Stimulated activated CD8-positive, alpha-beta memory T cell treated with anti-CD3 and anti-CD28 coated beads, Interleukin-15, amount 100 ng/mL, for 48 hours (primary cell): ENCODE measurements around the gene B4GALT5.

Source experiments
- DNase-seq, 2 donors: peaks; one replicate each; pipeline ENCODE4 v3.0.0-alpha.2; 2020; ENCODE audit warnings: low read depth in 2 of 2

The B4GALT5 gene

GRCh38 chr20:49585585-49586245 is 128.0 kb downstream of the B4GALT5 start:
- no peak for DNase-seq

- no peak for DNase-seq
Measured at GRCh38 chr20:49584418-49585382, 129.0 kb downstream of the B4GALT5 start.

DNA sequence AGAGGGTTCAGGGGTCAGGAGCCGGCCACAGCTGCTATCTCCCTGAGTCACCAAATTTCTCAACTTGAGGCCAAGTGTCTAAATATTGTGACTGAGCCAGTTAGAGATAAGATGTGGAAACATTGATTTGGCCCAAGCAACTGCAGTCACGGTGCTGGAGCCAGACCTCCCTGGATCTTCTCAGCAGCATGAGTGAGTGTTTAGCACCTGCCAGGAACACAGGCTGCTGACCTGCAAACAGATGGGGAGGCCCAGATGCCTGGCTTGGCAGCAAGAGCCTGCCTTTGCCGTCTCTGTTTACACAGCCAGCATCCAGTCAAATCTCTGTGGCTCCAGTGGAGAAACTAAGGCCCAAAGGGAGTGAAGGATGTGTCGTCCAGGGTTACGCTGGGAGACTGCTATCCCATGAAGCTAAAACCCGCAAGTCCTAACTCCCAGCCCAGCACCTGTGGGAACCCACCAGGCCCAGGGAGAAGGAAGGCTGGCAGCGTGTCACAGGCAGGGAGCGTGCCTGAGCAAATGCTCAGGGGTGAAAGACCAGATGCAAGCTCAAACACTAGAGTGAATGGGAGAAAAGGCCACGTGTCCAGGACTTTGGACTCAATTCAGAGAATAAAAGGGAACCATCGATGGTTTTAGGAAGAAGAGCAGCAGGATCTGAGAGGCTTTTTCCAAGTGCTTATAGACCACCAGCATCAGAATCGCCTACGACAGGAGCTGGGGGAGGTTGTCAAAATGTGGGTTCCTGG is 129.8 kb downstream of the B4GALT5 start:
- DNase-seq: no peak

DNA sequence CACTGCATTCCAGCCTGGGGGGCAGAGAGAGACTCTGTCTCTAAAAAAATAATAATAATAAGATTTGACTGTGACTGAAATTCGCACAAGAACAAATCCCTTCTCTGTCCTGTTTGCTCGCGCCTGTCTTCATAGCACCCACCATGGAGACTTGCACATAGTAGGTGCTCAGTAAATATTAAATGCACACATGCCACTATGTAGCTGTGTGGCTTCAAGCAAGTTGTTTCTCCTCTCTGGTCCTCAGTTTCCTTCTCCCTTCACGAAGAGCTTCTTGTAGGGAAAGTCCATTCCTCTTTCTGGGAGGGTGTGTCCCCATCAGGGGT is 130.4 kb downstream of the B4GALT5 start:
- no peak for DNase-seq
